MM.1S (cell line): ENCODE results near the gene PLEKHO2.

Source experiments
- DNase-seq: peaks from one replicate; pipeline ENCODE4 v3.0.0-alpha.2; 2015
- H2AFZ ChIP-seq: fragments of 300-600 bp; sonication (generic); 2 replicates; pipeline ENCODE4 v1.6.0; 2016; ENCODE audit warnings: antibody characterized with exemption, low read length
- H3F3A ChIP-seq: fragments of 300-600 bp; sonication (generic); 2 replicates; pipeline ENCODE4 v1.6.1; 2016; ENCODE audit warnings: mild to moderate bottlenecking, antibody characterized with exemption, low read length, moderate library complexity, mixed read lengths; ENCODE audit not compliant: insufficient read depth
- H3K27ac ChIP-seq: fragments of 300-600 bp; sonication (generic); 2 replicates; pipeline ENCODE4 v1.5.1; 2016; ENCODE audit warnings: mild to moderate bottlenecking, low read length
- H3K27me3 ChIP-seq: fragments of 300-600 bp; sonication (generic); replicated peaks from 2 replicates; pipeline ENCODE4 v1.6.0; 2016; ENCODE audit warnings: low read length; ENCODE audit not compliant: insufficient read depth
- H3K36me3 ChIP-seq: fragments of 300-600 bp; sonication (generic); replicated peaks from 2 replicates; pipeline ENCODE4 v1.6.1; 2016; ENCODE audit warnings: mild to moderate bottlenecking, low read length, mixed read lengths; ENCODE audit not compliant: insufficient read depth
- H3K4me1 ChIP-seq: fragments of 300-600 bp; sonication (generic); 2 replicates; pipeline ENCODE4 v1.6.1; 2016; ENCODE audit warnings: low read length, mixed read lengths
- H3K4me2 ChIP-seq: fragments of 300-600 bp; sonication (generic); 2 replicates; pipeline ENCODE4 v1.6.0; 2016; ENCODE audit warnings: low read depth, low read length
- H3K4me3 ChIP-seq: fragments of 300-600 bp; sonication (generic); 2 replicates; pipeline ENCODE4 v1.5.1; 2016; ENCODE audit warnings: low read length, mixed read lengths
- H3K79me2 ChIP-seq: fragments of 300-600 bp; sonication (generic); 2 replicates; pipeline ENCODE4 v1.6.1; 2016; ENCODE audit warnings: mixed run types, low read length, mixed read lengths
- H3K9ac ChIP-seq: fragments of 300-600 bp; sonication (generic); 2 replicates; pipeline ENCODE4 v1.6.1; 2016; ENCODE audit warnings: low read length, mixed read lengths
- H3K9me2 ChIP-seq: fragments of 300-600 bp; sonication (generic); replicated peaks from 2 replicates; pipeline ENCODE4 v1.6.1; 2016; ENCODE audit warnings: mild to moderate bottlenecking, low read length, mixed read lengths; ENCODE audit not compliant: insufficient read depth
- H3K9me3 ChIP-seq: fragments of 300-600 bp; sonication (generic); replicated peaks from 2 replicates; pipeline ENCODE4 v1.6.1; 2016; ENCODE audit warnings: mild to moderate bottlenecking, low read length, mixed read lengths; ENCODE audit not compliant: insufficient read depth
- H4K20me1 ChIP-seq: fragments of 300-600 bp; sonication (generic); 2 replicates; pipeline ENCODE4 v1.6.1; 2016; ENCODE audit warnings: mild to moderate bottlenecking, low read length, moderate library complexity, mixed read lengths; ENCODE audit not compliant: insufficient read depth
- EZH2 ChIP-seq: fragments of 300-600 bp; sonication (generic); optimal IDR thresholded peaks from 2 replicates; pipeline ENCODE3; 2017; ENCODE audit warnings: low read depth, mild to moderate bottlenecking, antibody characterized with exemption, low read length, mixed read lengths
- EZH2phosphoT487 ChIP-seq: fragments of 300-600 bp; sonication (generic); IDR thresholded peaks from 2 replicates; pipeline ENCODE4 v1.6.1; 2018; ENCODE audit warnings: antibody characterized with exemption, low read length
- TF ChIP-seq, protein P1 (sequence below): fragments of 300-600 bp; sonication (generic); IDR thresholded peaks from 2 replicates; pipeline ENCODE4 v1.5.1; 2016; ENCODE audit warnings: antibody characterized with exemption, low read length, mixed read lengths

Gene PLEKHO2

DNA sequence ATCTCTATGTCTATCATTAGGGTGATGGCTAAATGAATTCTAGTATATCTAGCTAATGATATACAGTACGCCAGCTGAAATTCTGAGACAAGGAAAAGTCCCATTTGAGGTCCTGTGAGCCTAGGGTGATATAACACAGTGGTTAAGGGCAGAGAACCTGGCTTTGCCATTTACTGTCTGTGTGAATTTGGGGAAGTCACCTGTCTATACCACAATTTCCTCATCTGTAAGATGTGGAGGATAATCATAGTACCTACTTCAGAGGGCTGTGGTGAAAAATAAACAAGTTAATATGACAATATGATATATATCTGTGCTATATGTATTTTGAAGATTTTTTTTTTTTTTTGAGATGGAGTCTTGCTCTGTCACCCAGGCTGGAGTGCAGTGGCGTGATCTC lies 60.2 kb downstream of the PLEKHO2 start:
- no peak overlapping the region for H3K9ac ChIP-seq
- DNase-seq: peak; percentile 27
- no peak overlapping the region for H3K27ac ChIP-seq
- H3K4me3 ChIP-seq: no peak overlapping the region
- H3K9me3 ChIP-seq: no peaks in the 10 kb centered on the region
- no peak overlapping the region for H2AFZ ChIP-seq
- H3K4me1 ChIP-seq: peaks cover 34% of the 10 kb centered on the region
- no peaks in the 10 kb centered on the region for H3F3A ChIP-seq
- no peaks in the 10 kb centered on the region for H4K20me1 ChIP-seq
- TF ChIP-seq EZH2phosphoT487: no peak
- TF ChIP-seq EZH2: no peak
- TF ChIP-seq, protein P1, sequence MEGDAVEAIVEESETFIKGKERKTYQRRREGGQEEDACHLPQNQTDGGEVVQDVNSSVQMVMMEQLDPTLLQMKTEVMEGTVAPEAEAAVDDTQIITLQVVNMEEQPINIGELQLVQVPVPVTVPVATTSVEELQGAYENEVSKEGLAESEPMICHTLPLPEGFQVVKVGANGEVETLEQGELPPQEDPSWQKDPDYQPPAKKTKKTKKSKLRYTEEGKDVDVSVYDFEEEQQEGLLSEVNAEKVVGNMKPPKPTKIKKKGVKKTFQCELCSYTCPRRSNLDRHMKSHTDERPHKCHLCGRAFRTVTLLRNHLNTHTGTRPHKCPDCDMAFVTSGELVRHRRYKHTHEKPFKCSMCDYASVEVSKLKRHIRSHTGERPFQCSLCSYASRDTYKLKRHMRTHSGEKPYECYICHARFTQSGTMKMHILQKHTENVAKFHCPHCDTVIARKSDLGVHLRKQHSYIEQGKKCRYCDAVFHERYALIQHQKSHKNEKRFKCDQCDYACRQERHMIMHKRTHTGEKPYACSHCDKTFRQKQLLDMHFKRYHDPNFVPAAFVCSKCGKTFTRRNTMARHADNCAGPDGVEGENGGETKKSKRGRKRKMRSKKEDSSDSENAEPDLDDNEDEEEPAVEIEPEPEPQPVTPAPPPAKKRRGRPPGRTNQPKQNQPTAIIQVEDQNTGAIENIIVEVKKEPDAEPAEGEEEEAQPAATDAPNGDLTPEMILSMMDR: no peak
- no peaks in the 10 kb centered on the region for H3K27me3 ChIP-seq
- no peak overlapping the region for H3K4me2 ChIP-seq
- H3K79me2 ChIP-seq: no peaks in the 10 kb centered on the region; the same call in 1 of the 2 replicates
- no peaks in the 10 kb centered on the region for H3K9me2 ChIP-seq
- no peaks in the 10 kb centered on the region for H3K36me3 ChIP-seq

DNA sequence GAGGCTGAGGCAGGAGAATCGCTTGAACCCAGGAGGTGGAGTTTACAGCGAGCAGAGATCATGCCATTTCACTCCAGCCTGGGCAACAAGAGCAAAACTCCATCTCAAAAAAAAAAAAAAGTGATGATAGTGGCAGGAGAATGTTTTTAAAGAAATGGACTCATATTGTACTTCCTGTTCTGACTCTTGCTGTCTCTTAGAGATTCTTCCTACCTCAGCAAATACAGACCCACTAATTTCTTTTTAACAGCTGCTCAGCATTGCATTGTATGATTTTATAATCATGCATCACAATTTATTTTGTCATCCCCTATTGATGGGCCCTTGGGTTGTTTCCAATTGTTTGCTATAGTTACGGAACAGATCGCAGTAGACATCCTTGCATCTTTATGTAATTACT lies 61.1 kb downstream of the PLEKHO2 start:
- Histone ChIP-seq H3F3A (no peaks in the 10 kb centered on the region), H3K4me3 (no peak overlapping the region), H3K36me3 (no peaks in the 10 kb centered on the region), H2AFZ (no peak overlapping the region), H3K79me2 (no peaks in the 10 kb centered on the region), H3K4me2 (no peak overlapping the region), H3K9me2 (no peaks in the 10 kb centered on the region), H3K9me3 (no peaks in the 10 kb centered on the region), H4K20me1 (no peaks in the 10 kb centered on the region), H3K27me3 (no peaks in the 10 kb centered on the region), H3K4me1 (peaks cover 24% of the 10 kb centered on the region), H3K9ac (no peak overlapping the region), H3K27ac (no peak overlapping the region)
- DNase-seq: no peak
- no peak for TF ChIP-seq EZH2
- TF ChIP-seq, protein P1: no peak

DNA sequence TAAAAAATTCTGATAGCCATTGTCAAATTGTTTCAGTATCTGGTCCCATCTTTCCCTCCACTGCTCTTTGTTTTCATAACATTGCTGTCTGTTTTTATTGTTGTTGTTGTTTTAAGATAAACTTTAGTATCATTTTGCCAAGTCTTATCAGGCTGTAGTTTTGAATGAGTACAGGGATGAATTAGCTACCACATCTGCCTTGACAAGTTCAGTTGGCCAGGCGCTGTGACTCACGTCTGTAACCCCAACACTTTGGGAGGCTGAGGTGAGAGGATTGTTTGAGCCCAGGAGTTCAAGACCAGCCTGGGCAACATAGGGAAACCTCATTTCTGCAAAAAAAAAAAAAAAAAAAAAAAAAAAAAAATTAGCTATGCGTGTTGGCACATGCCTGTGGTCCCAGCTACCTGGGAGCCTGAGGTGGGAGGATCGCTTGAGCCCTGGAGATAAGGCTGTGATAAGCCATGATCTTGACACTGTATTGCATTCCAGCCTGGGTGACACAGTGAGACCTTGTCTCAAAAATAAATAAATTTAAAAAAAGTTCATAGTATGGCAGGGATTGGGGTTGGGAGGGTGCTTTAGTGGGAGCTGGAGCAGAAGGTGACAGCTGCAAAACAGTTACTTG lies 61.7 kb downstream of the PLEKHO2 start:
- Histone ChIP-seq H3K4me3 (no peak overlapping the region), H3K9me2 (no peaks in the 10 kb centered on the region), H3K4me1 (peaks cover 24% of the 10 kb centered on the region), H3K9me3 (no peaks in the 10 kb centered on the region), H3K27me3 (no peaks in the 10 kb centered on the region), H3K9ac (no peak overlapping the region), H4K20me1 (no peaks in the 10 kb centered on the region), H3K36me3 (no peaks in the 10 kb centered on the region), H3K79me2 (no peaks in the 10 kb centered on the region), H2AFZ (no peak overlapping the region), H3K4me2 (no peak overlapping the region), H3F3A (no peaks in the 10 kb centered on the region), H3K27ac (no peak overlapping the region)
- TF ChIP-seq EZH2: no peak
- no peak for TF ChIP-seq EZH2phosphoT487
- no peak for DNase-seq

DNA sequence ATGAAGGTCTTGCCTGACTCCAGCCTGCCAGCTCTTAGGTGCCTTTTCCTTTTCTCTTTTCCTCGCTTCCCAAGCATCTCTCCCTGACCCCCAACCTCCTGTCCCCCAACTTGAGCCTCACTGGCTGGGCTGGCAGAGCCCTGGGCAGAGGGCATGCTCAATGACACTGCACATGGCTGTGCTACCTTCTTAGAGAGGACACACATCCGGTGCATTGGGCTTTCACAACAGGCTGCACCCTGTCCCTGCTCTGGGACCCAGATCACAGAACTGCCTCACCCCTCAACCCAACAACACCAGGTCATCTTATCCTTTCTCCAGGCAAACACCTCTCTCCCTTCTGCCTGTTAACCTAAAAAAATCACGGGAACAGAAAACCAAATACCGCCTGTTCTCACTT lies 62.5 kb downstream of the PLEKHO2 start:
- Histone ChIP-seq H3K9me2 (no peaks in the 10 kb centered on the region), H3K36me3 (no peaks in the 10 kb centered on the region), H3K4me2 (no peak overlapping the region), H2AFZ (no peak overlapping the region), H4K20me1 (no peaks in the 10 kb centered on the region), H3K4me3 (no peak overlapping the region), H3K27ac (no peak overlapping the region), H3K27me3 (no peaks in the 10 kb centered on the region), H3K79me2 (no peaks in the 10 kb centered on the region), H3K4me1 (peaks cover 24% of the 10 kb centered on the region), H3K9ac (no peak overlapping the region), H3K9me3 (no peaks in the 10 kb centered on the region), H3F3A (no peaks in the 10 kb centered on the region)
- DNase-seq: no peak
- no peak for TF ChIP-seq EZH2phosphoT487
- no peak for TF ChIP-seq EZH2
- TF ChIP-seq, protein P1: no peak
